ENCODE data around the gene SMCO3.

SMCO3 gene

DNA sequence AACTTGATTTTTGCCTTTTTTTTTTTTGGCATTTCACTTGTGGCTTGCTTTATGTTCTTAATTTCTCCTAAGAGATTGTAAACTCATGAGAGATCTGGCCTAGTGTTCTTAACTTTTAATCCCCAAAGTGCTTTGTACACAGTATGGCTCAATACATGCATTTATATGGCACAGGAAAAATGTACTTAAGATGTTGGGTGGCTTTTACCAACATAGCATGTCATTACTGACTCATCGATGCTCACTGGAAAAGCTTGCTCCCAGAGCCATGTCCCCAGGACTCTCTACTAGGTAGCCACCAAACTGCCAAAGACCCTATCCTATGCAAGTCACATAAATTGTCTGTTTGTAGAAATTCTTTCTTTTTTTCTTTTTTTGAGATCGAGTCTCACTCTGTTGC, 13.1 kb upstream of the SMCO3 start:
- H3K4me1 ChIP-seq (ENCODE audit: control insufficient read depth, insufficient read depth, low read length), result peaks cover 16% of the 10 kb centered on the region
- no peaks in the 10 kb centered on the region for H3K27me3 ChIP-seq (replicated peaks; ENCODE audit: control insufficient read depth, insufficient read depth, low read length)
- no peaks in the 10 kb centered on the region for H3K36me3 ChIP-seq (ENCODE audit: control insufficient read depth, insufficient read depth, low read length, severe bottlenecking)
- peak overlapping the region; percentile 3 for H3K9ac ChIP-seq (ENCODE audit: low read length)
- no peak for DNase-seq (ENCODE audit: low read depth)
- no peaks in the 10 kb centered on the region for H3K9me3 ChIP-seq (ENCODE audit: control insufficient read depth, low read length)
- H3K4me3 ChIP-seq (ENCODE audit: low read length), result no peak overlapping the region

DNA sequence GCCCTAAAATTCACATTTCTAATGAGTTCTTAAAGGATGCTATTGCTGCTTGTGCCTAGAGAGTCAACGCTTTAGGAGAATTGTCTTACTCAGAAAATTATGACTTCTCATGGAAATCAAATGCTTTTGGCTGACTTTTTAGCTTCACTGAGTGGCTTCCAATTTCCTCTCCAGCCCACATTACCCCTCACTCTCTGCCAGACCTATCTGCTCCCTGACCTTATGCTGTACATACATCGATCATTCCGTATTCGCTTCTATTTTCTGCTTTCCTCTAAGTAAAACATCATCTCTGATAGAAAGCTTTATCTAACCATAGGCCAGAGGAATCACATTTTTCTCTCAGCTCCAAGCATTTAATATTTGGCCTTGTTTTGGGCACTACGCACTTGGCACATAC, 12.5 kb upstream of the SMCO3 start:
- H3K4me3 ChIP-seq (ENCODE audit: low read length), result no peak overlapping the region
- DNase-seq (ENCODE audit: low read depth), result no peak
- H3K9ac ChIP-seq (ENCODE audit: low read length), result peak overlapping the region; percentile 3
- H3K4me1 ChIP-seq (ENCODE audit: control insufficient read depth, insufficient read depth, low read length), result peaks cover 16% of the 10 kb centered on the region
- no peaks in the 10 kb centered on the region for H3K9me3 ChIP-seq (ENCODE audit: control insufficient read depth, low read length)
- H3K36me3 ChIP-seq (ENCODE audit: control insufficient read depth, insufficient read depth, low read length, severe bottlenecking), result no peaks in the 10 kb centered on the region
- H3K27me3 ChIP-seq (replicated peaks; ENCODE audit: control insufficient read depth, insufficient read depth, low read length), result no peaks in the 10 kb centered on the region

DNA sequence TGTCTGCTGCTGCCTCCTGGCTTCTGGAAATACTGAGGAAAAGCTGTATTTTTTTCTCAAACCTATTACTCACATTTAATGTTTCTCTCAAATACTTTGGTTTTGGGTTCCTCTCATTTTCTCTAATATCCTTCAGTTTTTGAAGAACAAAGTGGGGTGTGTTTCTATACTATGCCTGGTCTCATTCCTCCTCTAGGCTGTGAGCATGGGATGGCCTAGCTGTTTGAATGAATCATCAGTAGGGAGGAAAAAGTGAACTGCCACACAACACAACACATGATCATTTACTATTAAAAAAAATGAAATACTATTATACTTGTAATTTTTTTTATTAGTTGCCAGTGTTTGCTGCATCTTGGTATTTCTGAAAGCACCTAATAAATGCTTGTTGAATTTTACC, 11.3 kb upstream of the SMCO3 start:
- Histone ChIP-seq H3K4me1 (ENCODE audit: control insufficient read depth, insufficient read depth, low read length) (peaks cover 16% of the 10 kb centered on the region), H3K4me3 (ENCODE audit: low read length) (no peak overlapping the region), H3K27me3 (replicated peaks; ENCODE audit: control insufficient read depth, insufficient read depth, low read length) (no peaks in the 10 kb centered on the region), H3K36me3 (ENCODE audit: control insufficient read depth, insufficient read depth, low read length, severe bottlenecking) (no peaks in the 10 kb centered on the region), H3K9me3 (ENCODE audit: control insufficient read depth, low read length) (no peaks in the 10 kb centered on the region), H3K9ac (ENCODE audit: low read length) (no peak overlapping the region)
- no peak for DNase-seq (ENCODE audit: low read depth)

DNA sequence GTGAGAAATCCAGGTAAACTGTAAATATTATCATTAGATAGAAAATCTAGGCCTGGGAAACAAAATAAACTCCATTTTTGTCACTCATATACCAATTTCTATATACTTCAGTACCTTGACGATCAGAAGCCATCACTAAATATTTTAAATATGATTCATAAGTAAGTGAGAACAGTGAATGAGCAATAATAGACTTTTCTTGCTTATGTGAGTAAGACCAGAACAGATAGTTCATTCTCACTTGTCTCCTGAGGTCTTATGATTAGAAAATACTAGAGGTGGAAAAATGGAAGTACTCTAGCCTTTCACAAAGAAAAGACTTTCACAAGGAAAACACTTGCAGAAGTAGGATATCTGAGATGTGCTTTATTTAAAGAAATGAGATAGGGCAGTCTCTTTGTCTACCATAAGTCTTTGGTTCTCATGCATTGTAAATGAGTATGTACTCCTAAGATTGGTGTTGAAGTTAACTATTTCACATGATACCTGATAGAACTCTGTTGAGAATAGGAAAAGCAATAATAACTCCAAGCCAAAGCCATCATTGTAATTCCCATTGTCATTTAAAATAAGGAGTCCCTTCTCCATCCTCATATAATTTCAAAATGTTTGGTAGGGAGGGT, 10.1 kb upstream of the SMCO3 start:
- Histone ChIP-seq H3K4me1 (ENCODE audit: control insufficient read depth, insufficient read depth, low read length) (peaks cover 16% of the 10 kb centered on the region), H3K9ac (ENCODE audit: low read length) (no peak overlapping the region), H3K36me3 (ENCODE audit: control insufficient read depth, insufficient read depth, low read length, severe bottlenecking) (no peaks in the 10 kb centered on the region), H3K27me3 (replicated peaks; ENCODE audit: control insufficient read depth, insufficient read depth, low read length) (no peaks in the 10 kb centered on the region), H3K9me3 (ENCODE audit: control insufficient read depth, low read length) (no peaks in the 10 kb centered on the region), H3K4me3 (ENCODE audit: low read length) (no peak overlapping the region)
- no peak for DNase-seq (ENCODE audit: low read depth)

DNA sequence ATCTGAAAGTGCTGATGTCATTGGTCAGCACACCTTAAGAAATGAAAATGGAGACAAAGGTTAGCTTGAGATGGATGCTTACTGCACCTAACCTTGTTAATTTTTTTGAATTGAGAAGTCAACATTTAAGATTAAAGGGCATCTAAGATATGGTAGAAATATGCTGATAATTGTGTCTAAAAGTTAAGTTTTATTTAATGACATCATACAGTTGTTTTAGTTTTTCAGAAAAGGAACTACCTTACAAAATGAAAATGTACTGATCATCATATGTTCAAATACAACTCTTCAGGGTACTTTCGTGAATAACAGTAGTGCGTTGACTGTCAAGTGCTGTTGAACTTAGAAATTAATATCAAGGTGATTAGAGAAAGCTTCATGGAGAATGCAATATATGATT, 2.5 kb downstream of the SMCO3 start:
- DNase-seq (ENCODE audit: low read depth), result no peak
- no peak overlapping the region for H3K9ac ChIP-seq (ENCODE audit: low read length)
- no peaks in the 10 kb centered on the region for H3K9me3 ChIP-seq (ENCODE audit: control insufficient read depth, low read length)
- H3K36me3 ChIP-seq (ENCODE audit: control insufficient read depth, insufficient read depth, low read length, severe bottlenecking), result no peaks in the 10 kb centered on the region
- H3K27me3 ChIP-seq (replicated peaks; ENCODE audit: control insufficient read depth, insufficient read depth, low read length), result no peaks in the 10 kb centered on the region
- peaks cover 6% of the 10 kb centered on the region for H3K4me1 ChIP-seq (ENCODE audit: control insufficient read depth, insufficient read depth, low read length)
- H3K4me3 ChIP-seq (ENCODE audit: low read length), result no peak overlapping the region

DNA sequence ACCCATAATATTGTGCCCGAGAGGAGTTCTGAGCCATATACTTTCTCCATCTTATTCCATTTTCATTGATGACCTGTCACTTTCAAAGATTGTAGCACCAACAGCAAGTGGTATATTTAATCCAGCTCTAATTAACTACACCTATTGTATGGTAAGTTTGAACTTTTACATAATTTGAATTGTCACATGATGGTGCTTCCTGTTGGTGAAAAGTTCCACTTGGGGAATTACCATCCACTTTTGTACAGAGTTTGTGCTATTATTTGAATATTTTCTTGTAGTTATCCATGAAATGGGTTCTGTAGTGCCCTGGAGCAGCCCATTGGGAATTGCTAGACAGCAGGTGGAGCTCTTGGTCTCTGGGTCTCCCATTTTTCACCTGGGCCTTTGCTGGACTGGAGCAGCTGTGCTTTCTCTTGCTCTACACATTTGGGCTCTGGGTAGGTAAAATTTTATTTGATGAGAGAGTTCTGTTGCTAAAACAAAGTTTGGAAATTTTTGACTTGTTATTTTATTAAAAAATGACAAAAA, 3.0 kb downstream of the SMCO3 start:
- H3K27me3 ChIP-seq (replicated peaks; ENCODE audit: control insufficient read depth, insufficient read depth, low read length), result no peaks in the 10 kb centered on the region
- H3K4me1 ChIP-seq (ENCODE audit: control insufficient read depth, insufficient read depth, low read length), result peaks cover 6% of the 10 kb centered on the region
- no peak overlapping the region for H3K9ac ChIP-seq (ENCODE audit: low read length)
- H3K36me3 ChIP-seq (ENCODE audit: control insufficient read depth, insufficient read depth, low read length, severe bottlenecking), result no peaks in the 10 kb centered on the region
- H3K4me3 ChIP-seq (ENCODE audit: low read length), result no peak overlapping the region
- DNase-seq (ENCODE audit: low read depth), result peak; percentile 40
- H3K9me3 ChIP-seq (ENCODE audit: control insufficient read depth, low read length), result no peaks in the 10 kb centered on the region

DNA sequence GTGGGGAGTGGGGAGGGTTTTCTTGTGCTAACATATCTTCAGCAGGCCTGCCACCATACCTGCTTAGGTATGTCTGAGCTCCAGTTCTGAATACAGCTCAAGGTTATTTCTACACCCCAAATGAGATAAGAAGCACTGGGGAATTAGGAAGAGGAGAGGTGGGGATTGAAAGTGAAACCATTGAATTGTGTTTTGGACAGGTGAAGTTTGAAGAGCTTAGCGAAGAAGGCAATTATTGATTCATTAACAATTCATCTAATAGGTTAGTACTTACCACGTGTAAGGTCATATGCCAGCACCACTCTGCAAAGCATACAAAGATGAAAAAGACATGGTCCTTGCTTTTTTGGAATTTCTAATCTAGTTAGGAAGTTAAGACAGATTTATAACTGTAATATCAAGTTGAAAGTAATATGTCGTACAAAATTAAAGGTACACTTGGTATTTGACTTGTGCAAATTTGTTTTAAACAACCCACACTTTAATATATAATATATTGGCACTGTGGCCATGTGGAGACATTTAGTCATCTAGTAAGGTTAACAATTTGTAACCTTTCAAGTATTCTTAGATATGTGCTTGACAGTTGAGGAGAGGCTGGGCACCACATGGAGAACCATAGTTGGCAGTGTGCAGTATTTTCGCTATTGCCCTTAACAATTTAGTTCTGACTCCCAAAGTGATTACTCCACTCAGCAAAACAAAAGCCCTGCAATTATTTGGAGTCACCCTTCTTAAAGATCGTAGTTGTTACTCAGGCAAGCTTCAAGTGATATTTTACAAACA, 3.6 kb downstream of the SMCO3 start:
- Histone ChIP-seq H3K36me3 (ENCODE audit: control insufficient read depth, insufficient read depth, low read length, severe bottlenecking) (no peaks in the 10 kb centered on the region), H3K9me3 (ENCODE audit: control insufficient read depth, low read length) (no peaks in the 10 kb centered on the region), H3K27me3 (replicated peaks; ENCODE audit: control insufficient read depth, insufficient read depth, low read length) (no peaks in the 10 kb centered on the region), H3K9ac (ENCODE audit: low read length) (no peak overlapping the region), H3K4me1 (ENCODE audit: control insufficient read depth, insufficient read depth, low read length) (peaks cover 6% of the 10 kb centered on the region), H3K4me3 (ENCODE audit: low read length) (no peak overlapping the region)
- no peak for DNase-seq (ENCODE audit: low read depth)

DNA sequence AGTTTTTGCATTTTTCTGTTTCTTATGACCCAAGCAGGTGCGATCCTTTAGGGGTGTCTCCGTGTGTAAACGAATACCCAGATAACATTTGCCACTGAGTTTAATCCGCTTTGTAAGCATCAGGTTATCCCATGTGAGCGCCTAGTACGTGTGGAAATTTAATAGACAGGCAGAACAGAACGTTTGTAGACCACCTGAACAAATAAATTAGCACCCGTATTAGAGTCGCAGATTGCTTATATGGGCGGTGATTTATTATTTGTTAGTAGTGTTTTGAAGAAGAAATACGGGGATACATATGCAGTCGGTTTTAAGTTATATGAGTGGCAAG, 10.2 kb downstream of the SMCO3 start:
- Histone ChIP-seq H3K36me3 (ENCODE audit: control insufficient read depth, insufficient read depth, low read length, severe bottlenecking) (peaks cover 10% of the 10 kb centered on the region), H3K9me3 (ENCODE audit: control insufficient read depth, low read length) (no peaks in the 10 kb centered on the region), H3K4me1 (ENCODE audit: control insufficient read depth, insufficient read depth, low read length) (peaks cover 21% of the 10 kb centered on the region), H3K4me3 (ENCODE audit: low read length) (peak overlapping the region; percentile 93), H3K27me3 (replicated peaks; ENCODE audit: control insufficient read depth, insufficient read depth, low read length) (no peaks in the 10 kb centered on the region), H3K9ac (ENCODE audit: low read length) (peak overlapping the region; percentile 89)
- DNase-seq (ENCODE audit: low read depth), result no peak

DNA sequence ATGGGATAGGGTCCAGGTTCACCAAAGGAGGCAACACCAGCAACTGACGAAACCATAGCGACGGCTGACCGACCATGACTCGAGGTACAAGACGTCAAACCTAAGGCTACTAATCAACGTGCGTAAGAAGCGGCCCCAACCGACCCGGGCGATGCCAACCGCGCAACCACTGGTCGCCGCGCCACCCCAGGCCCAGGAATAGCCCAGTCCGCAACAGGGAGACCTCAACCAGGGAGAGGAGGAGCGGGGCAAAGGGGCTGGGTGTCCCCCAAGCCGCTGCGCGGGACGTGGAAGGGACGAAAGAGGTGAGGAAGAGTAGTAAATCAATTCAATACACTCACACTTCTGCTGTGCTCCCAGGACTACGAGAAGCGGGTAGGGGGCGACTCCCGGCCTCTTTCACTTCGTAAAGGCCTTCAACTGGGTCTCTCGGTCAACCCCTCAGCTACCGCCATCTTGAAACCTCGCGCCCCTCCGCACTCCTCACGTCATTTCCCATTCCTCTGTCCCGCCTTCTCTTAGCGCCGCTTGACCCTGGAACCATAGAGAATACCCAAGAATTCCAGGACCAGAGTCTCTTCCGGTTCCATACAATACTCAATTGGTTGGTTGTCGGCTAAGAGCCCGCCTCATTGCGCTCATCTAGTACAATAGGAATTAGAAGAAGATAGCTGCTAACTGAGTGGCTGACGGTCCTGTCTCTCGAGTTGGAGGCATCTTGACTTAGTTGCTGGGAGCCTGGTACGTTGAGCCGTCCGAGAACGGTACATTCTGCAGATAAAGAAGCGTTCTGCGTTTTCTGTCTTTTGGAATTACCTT, 10.8 kb downstream of the SMCO3 start, which contains the start of the genes C12orf60 and WBP11:
TSS of gene C12orf60 (plus strand) at position 660 of the 819 bp plus-strand sequence. CDS start 19,266 bp downstream, outside the sequence.
TSS of gene WBP11 (minus strand) at position 468 of the 819 bp plus-strand sequence. CDS start 2,095 bp downstream, outside the sequence.
- peak within 1 kb of the TSS; percentile 93 for H3K4me3 ChIP-seq (ENCODE audit: low read length)
- no peaks in the 10 kb centered on the region for H3K27me3 ChIP-seq (replicated peaks; ENCODE audit: control insufficient read depth, insufficient read depth, low read length)
- DNase-seq (ENCODE audit: low read depth), result peak; percentile 99
- H3K4me1 ChIP-seq (ENCODE audit: control insufficient read depth, insufficient read depth, low read length), result peaks cover 21% of the 10 kb centered on the region
- H3K9ac ChIP-seq (ENCODE audit: low read length), result peak within 1 kb of the TSS; percentile 91
- peaks cover 16% of the 10 kb centered on the region for H3K36me3 ChIP-seq (ENCODE audit: control insufficient read depth, insufficient read depth, low read length, severe bottlenecking)
- H3K9me3 ChIP-seq (ENCODE audit: control insufficient read depth, low read length), result no peaks in the 10 kb centered on the region

DNA sequence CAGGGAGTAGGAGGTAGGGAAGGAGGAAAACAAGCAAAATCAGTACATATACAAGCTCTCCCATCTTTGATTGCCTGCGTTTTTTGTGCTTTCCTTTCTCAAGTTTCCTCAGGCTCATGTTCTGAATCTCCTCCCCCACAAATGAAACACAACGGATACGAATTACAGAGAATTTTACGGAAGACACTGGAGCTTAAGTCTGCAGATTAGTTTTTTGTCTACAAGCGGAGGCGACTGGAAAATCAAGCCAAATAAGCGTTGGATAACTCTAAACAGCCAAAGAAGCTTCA, 11.3 kb downstream of the SMCO3 start:
- no peak for DNase-seq (ENCODE audit: low read depth)
- Histone ChIP-seq H3K36me3 (ENCODE audit: control insufficient read depth, insufficient read depth, low read length, severe bottlenecking) (peaks cover 21% of the 10 kb centered on the region), H3K4me3 (ENCODE audit: low read length) (peak overlapping the region; percentile 93), H3K27me3 (replicated peaks; ENCODE audit: control insufficient read depth, insufficient read depth, low read length) (no peaks in the 10 kb centered on the region), H3K9ac (ENCODE audit: low read length) (peak overlapping the region; percentile 91), H3K9me3 (ENCODE audit: control insufficient read depth, low read length) (no peaks in the 10 kb centered on the region), H3K4me1 (ENCODE audit: control insufficient read depth, insufficient read depth, low read length) (peaks cover 21% of the 10 kb centered on the region)

DNA sequence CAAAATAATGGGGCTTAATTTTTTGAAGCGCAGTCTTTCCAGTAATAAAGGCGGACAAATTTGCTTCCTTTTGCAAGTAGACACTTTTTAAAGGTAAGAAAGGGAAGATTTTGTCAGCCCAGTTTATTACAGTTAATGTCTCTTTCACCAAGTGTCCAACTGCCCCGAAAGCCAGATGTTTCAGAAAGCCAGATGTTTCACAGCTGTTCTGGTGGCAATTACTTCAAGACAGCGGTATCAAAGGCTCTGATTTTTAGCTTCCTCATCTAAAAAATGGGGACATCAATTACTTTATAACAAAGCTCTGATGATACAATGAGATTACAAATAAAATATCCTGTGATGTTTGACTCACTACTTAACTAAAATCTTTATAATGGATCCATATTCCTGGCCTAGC, 11.7 kb downstream of the SMCO3 start:
- DNase-seq (ENCODE audit: low read depth), result peak; percentile 42
- peak overlapping the region; percentile 91 for H3K9ac ChIP-seq (ENCODE audit: low read length)
- no peaks in the 10 kb centered on the region for H3K9me3 ChIP-seq (ENCODE audit: control insufficient read depth, low read length)
- H3K36me3 ChIP-seq (ENCODE audit: control insufficient read depth, insufficient read depth, low read length, severe bottlenecking), result peaks cover 25% of the 10 kb centered on the region
- H3K4me3 ChIP-seq (ENCODE audit: low read length), result peak overlapping the region; percentile 93
- peaks cover 21% of the 10 kb centered on the region for H3K4me1 ChIP-seq (ENCODE audit: control insufficient read depth, insufficient read depth, low read length)
- no peaks in the 10 kb centered on the region for H3K27me3 ChIP-seq (replicated peaks; ENCODE audit: control insufficient read depth, insufficient read depth, low read length)

All from adipocyte (in vitro differentiated cells).